Activated CD8-positive, alpha-beta T cell treated with anti-CD3 and anti-CD28 coated beads, Interleukin-2, amount 10 ng/mL, durations not matched to agents 7 days and 5 days (primary cell): Measurements from ENCODE around the gene VAMP2. TPM values are rescaled to one million over a fixed set of nuclear protein-coding genes. Genes with fewer than 3 reads are reported as not detected.
A peak's percentile ranks its signal among the peaks of the same experiment; 100 is the strongest.

ENCODE experiments used
- ATAC-seq: fragments of 150-1000 bp; cut with Tn5 transposase; one replicate; pipeline ENCODE4 v1.10.0; 2021; ENCODE audit warnings: moderate library complexity
- CTCF ChIA-PET: fragments of 350-600 bp; sonication (Branson Sonifier 250); formaldehyde crosslinking; loops from one replicate; lab custom pipeline; 2021; ENCODE audit warnings: antibody characterized with exemption; lab: Charles Lee
- POLR2A ChIA-PET: fragments of 350-600 bp; sonication (Branson Sonifier 250); formaldehyde crosslinking; loops from one replicate; lab custom pipeline; 2021; ENCODE audit warnings: antibody characterized with exemption; lab: Charles Lee
- DNase-seq: peaks from one replicate; pipeline ENCODE4 v3.0.0-alpha.2; 2020
- H3K27ac Mint-ChIP-seq: one replicate; pipeline ENCODE4 v1.8.0; 2021; ENCODE audit warnings: mild to moderate bottlenecking, mixed read lengths
- H3K27me3 Mint-ChIP-seq: one replicate; pipeline ENCODE4 v1.8.0; 2021; ENCODE audit warnings: low read depth, mixed read lengths
- H3K36me3 Mint-ChIP-seq: one replicate; pipeline ENCODE4 v1.8.0; 2021; ENCODE audit warnings: low read depth, mixed read lengths
- H3K4me1 Mint-ChIP-seq: one replicate; pipeline ENCODE4 v1.8.0; 2021; ENCODE audit warnings: low read depth, mixed read lengths
- H3K4me3 Mint-ChIP-seq: one replicate; pipeline ENCODE4 v1.8.0; 2021; ENCODE audit warnings: mild to moderate bottlenecking, mixed read lengths
- H3K9me3 Mint-ChIP-seq: one replicate; pipeline ENCODE4 v1.8.0; 2022; ENCODE audit warnings: mixed read lengths; ENCODE audit not compliant: insufficient read depth
- total RNA-seq, 2 experiments: library from RNA; stranded (reverse); gene quantifications; one replicate each; pipeline ENCODE4 v1.2.3, GENCODE V29; 2021

The VAMP2 gene
- total RNA-seq, 2 experiments from 2014 or later, result 56.3 to 56.7 TPM

- POLR2A ChIA-PET, result interaction anchor here (3.5 kb wide), 1 partner anchor 25 kb away, joined by 12 read pairs; no protein-coding TSS in a partner anchor
- Mint-ChIP-seq H3K9me3 (no peaks in the 10 kb centered on the region), H3K36me3 (peaks cover 34% of the 10 kb centered on the region), H3K4me1 (peaks cover 15% of the 10 kb centered on the region), H3K4me3 (no peak overlapping the region), H3K27me3 (no peaks in the 10 kb centered on the region), H3K27ac (no peak overlapping the region)
- ATAC-seq (no peak), DNase-seq (no peak)
- CTCF ChIA-PET, result interaction anchor here (1.2 kb wide), 1 partner anchor 9 kb away, joined by 8 read pairs; no protein-coding TSS in a partner anchor
These were observed 14.2 kb downstream of the VAMP2 start for GRCh38 chr17:8148560-8148959.

- peaks cover 15% of the 10 kb centered on the region for H3K4me1 Mint-ChIP-seq
- H3K36me3 Mint-ChIP-seq, result peaks cover 35% of the 10 kb centered on the region
- no peak overlapping the region for H3K27ac Mint-ChIP-seq
- CTCF ChIA-PET, result interaction anchor here (1.2 kb wide), 1 partner anchor 9 kb away, joined by 8 read pairs; no protein-coding TSS in a partner anchor
- H3K27me3 Mint-ChIP-seq, result no peaks in the 10 kb centered on the region
- POLR2A ChIA-PET, result interaction anchor here (1.0 to 3.5 kb wide), 2 partner anchors 8 to 25 kb away, joined by 3 to 12 read pairs; no protein-coding TSS in a partner anchor
- H3K9me3 Mint-ChIP-seq, result no peaks in the 10 kb centered on the region
- H3K4me3 Mint-ChIP-seq, result no peak overlapping the region
- no peak for DNase-seq
- ATAC-seq, result no peak
These were observed 14.8 kb downstream of the VAMP2 start for GRCh38 chr17:8147805-8148404.

DNA sequence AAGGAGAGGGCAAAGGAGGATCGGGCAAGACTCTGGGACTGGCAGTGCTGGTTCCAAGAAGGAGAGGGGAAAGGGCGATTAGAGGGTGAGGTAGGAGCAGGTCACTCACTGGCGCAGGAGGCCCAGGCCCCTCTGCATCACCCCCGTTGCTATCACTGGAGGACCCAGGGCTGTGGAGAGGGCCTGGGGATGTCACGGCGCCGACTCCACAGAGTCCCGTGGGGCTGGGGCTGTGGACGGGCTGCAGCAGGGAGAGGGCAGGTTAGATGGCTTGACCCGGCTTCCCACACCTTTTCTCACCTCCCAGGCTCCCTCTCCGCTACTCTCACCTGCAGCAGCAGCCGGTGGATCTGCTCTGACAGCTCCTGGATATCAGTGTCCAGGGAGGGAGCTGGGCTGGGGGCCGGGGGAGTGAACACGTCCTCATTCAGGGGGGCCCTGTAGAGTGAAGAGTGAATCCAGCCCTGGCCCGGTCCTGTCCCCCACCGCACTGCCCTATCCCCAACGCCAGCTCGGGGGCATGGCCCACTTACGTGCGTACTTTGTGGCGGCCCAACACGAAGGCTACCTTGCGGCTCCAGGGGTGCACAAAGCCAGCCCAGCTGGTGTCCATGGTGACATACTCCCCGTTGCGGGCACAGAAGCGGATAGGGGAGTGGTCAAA lies 15.5 kb downstream of the VAMP2 start:
- no peak overlapping the region for H3K27ac Mint-ChIP-seq

DNA sequence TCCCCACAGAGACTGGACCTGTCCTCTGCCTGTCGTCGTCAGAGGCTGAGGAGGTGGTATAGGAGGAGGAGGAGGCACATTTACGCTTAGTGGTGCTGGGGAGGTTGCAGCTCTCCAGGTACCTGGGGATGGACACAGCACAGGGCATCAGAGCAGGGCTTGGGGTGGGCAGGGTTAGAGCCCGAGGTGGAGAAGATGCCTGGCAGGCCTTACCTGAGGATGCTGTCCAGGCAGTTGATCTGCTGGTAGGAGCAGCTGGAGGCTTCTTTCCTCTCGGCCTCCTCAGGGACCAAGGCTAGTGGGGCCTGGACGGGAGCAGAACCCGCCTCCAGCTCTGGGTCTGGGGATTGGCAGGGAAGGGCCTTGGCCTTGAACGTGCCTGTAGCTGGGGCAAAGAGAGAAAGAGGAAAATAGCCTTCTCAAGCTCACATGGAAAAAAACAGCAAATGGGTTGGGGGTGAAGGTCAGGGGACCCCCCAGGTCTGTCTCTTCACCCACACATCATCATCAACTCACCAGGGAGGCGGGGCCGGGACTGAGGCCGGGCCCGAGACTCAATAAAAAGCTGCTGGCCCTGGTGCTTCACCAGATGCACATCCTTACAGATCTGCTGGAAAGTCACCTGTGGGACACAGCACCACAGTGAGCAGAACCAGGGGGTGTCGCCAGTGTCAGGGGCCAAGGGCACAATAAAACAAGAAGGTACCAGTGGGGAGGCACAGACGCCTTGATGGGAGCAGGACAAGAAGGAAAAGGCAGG lies 16.2 kb downstream of the VAMP2 start:
- H3K9me3 Mint-ChIP-seq, result no peaks in the 10 kb centered on the region
- H3K36me3 Mint-ChIP-seq, result peaks cover 46% of the 10 kb centered on the region
- H3K4me1 Mint-ChIP-seq, result peaks cover 11% of the 10 kb centered on the region
- ChIA-PET POLR2A (interaction anchor here (1.0 to 3.5 kb wide), 3 partner anchors 9 to 27 kb away, joined by 3 to 12 read pairs (median 3); no protein-coding TSS in a partner anchor), CTCF (no interaction called here)
- DNase-seq, result no peak
- no peak for ATAC-seq
- no peak overlapping the region for H3K4me3 Mint-ChIP-seq
- H3K27me3 Mint-ChIP-seq, result no peaks in the 10 kb centered on the region
- H3K27ac Mint-ChIP-seq, result no peak overlapping the region

More for the DNA sequence above, 15.5 kb downstream of the VAMP2 start:
- ATAC-seq (no peak), DNase-seq (no peak)
- Mint-ChIP-seq H3K4me3 (no peak overlapping the region), H3K9me3 (no peaks in the 10 kb centered on the region), H3K36me3 (peaks cover 40% of the 10 kb centered on the region), H3K27me3 (no peaks in the 10 kb centered on the region), H3K4me1 (peaks cover 15% of the 10 kb centered on the region)
- ChIA-PET CTCF (interaction anchor here (1.2 kb wide), 1 partner anchor 8 kb away, joined by 8 read pairs; no protein-coding TSS in a partner anchor), POLR2A (interaction anchor here (1.0 to 3.5 kb wide), 2 partner anchors 8 to 26 kb away, joined by 3 to 12 read pairs; no protein-coding TSS in a partner anchor)

GRCh38 chr17:8145811-8146210 lies 16.9 kb downstream of the VAMP2 start:
- H3K4me3 Mint-ChIP-seq, result no peak overlapping the region
- H3K36me3 Mint-ChIP-seq, result peaks cover 53% of the 10 kb centered on the region
- no peaks in the 10 kb centered on the region for H3K9me3 Mint-ChIP-seq
- no peaks in the 10 kb centered on the region for H3K27me3 Mint-ChIP-seq
- POLR2A ChIA-PET, result interaction anchor here (1.5 to 3.5 kb wide), 2 partner anchors 10 to 28 kb away, joined by 3 to 12 read pairs; no protein-coding TSS in a partner anchor
- CTCF ChIA-PET, result no interaction called here
- no peak overlapping the region for H3K27ac Mint-ChIP-seq
- H3K4me1 Mint-ChIP-seq, result peaks cover 7% of the 10 kb centered on the region
- no peak for ATAC-seq
- no peak for DNase-seq

GRCh38 chr17:8144401-8145231 lies 18.1 kb downstream of the VAMP2 start:
- DNase-seq (no peak), ATAC-seq (no peak)
- CTCF ChIA-PET, result interaction anchor here (0.8 to 1.2 kb wide), 2 partner anchors 12 to 51 kb away, joined by 3 to 5 read pairs; no protein-coding TSS in a partner anchor
- H3K9me3 Mint-ChIP-seq, result no peaks in the 10 kb centered on the region
- H3K4me3 Mint-ChIP-seq, result no peak overlapping the region
- POLR2A ChIA-PET, result interaction anchor here (1.4 to 2.4 kb wide), 2 partner anchors 12 to 29 kb away, joined by 4 to 14 read pairs; no protein-coding TSS in a partner anchor
- no peak overlapping the region for H3K27ac Mint-ChIP-seq
- H3K36me3 Mint-ChIP-seq, result peaks cover 57% of the 10 kb centered on the region
- H3K4me1 Mint-ChIP-seq, result peaks cover 6% of the 10 kb centered on the region
- H3K27me3 Mint-ChIP-seq, result no peaks in the 10 kb centered on the region

DNA sequence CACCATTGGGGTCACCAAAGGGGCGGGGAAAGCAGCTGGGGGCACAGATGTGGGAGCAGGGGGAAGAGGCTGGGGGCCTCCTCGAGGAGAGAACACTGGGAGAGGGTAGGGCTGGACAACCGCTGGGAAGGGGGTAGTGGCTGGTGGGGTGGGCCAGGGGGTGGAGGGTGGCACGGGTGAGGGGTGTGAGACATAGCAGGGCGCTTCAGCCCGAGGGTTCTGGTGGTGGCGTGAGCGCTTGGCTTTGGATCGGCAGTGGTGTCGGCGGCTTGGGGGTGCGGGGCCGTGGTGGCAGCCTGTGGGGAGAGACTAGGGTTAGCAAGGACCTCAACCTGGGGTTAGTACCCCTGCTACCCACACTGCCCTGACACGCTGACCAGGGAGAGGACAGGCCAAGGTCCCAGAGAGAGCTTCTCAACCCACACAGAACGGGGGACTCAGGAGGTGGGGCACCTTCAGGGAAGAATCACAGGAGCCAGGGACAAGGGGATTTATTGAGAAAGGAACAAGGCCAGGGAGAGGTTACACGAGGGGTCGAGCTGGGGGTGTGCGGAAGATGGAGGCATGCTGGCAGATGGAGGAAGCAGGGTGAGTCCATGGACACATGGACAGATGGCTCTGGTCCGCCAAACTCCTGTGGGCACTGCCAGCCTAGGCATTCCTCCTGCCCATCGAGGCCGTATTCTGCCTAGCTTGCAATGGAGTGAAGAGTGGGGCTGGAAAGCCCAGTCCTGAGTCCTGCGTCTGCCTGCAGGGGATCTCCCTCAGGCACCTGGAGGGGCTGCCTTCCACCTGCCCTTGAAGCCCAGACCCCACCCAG lies 19.0 kb downstream of the VAMP2 start:
- H3K4me1 Mint-ChIP-seq, result peaks cover 3% of the 10 kb centered on the region
- peaks cover 57% of the 10 kb centered on the region for H3K36me3 Mint-ChIP-seq
- H3K9me3 Mint-ChIP-seq, result no peaks in the 10 kb centered on the region
- H3K4me3 Mint-ChIP-seq, result no peak overlapping the region
- peak overlapping the region; percentile 11 for H3K27ac Mint-ChIP-seq
- DNase-seq, result no peak
- POLR2A ChIA-PET, result interaction anchor here (1.4 to 2.4 kb wide), 3 partner anchors 11 to 30 kb away, joined by 4 to 14 read pairs (median 9); no protein-coding TSS in a partner anchor
- H3K27me3 Mint-ChIP-seq, result no peaks in the 10 kb centered on the region
- CTCF ChIA-PET, result interaction anchor here (0.8 to 1.2 kb wide), 2 partner anchors 13 to 51 kb away, joined by 3 to 5 read pairs; no protein-coding TSS in a partner anchor
- ATAC-seq, result no peak

DNA sequence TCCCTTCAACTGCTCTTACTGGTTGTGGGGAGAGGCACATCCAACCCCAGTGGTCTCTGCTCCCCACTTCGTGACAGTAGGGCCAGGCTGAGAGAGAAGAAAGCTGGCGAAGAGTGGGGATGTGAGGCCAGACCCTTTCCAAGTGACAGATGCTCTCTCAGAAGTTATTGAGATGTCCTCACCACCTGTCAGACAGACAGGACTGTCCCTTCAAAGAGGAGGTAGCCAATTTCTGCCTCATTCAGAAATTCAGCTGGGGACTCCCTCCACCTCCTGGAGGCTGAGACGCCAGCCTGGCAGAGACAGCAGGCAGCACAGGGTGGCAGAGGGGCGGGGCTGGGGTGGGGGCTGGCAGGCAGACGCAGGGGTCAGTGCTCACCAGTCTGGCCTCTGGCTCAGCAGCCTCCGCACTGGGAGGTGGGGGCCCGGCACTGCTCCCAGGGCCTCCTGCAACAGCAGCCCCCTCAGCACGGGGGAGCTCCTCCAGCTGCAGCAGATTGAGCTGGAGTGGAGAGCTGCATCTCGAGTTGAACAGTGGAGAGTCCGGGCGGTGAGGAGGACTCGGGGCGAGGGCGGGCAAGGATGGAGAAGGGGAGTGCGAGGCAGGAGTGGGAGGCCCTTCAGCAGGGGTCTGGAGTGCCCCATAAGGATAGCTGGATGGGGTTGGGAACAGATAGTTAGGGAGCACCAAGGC lies 19.7 kb downstream of the VAMP2 start:
- ChIA-PET CTCF (interaction anchor here (1.2 kb wide), 1 partner anchor 13 kb away, joined by 5 read pairs; no protein-coding TSS in a partner anchor), POLR2A (interaction anchor here (1.4 to 6.2 kb wide), 4 partner anchors 12 to 30 kb away, joined by 4 to 66 read pairs (median 12); no protein-coding TSS in a partner anchor)
- no peak overlapping the region for H3K27ac Mint-ChIP-seq
- H3K36me3 Mint-ChIP-seq, result peaks cover 51% of the 10 kb centered on the region
- no peak overlapping the region for H3K4me3 Mint-ChIP-seq
- H3K4me1 Mint-ChIP-seq, result peaks cover 3% of the 10 kb centered on the region
- no peak for ATAC-seq
- no peaks in the 10 kb centered on the region for H3K9me3 Mint-ChIP-seq
- DNase-seq, result no peak
- H3K27me3 Mint-ChIP-seq, result no peaks in the 10 kb centered on the region

GRCh38 chr17:8142158-8142886 lies 20.4 kb downstream of the VAMP2 start:
- Mint-ChIP-seq H3K4me3 (no peak overlapping the region), H3K4me1 (peaks cover 3% of the 10 kb centered on the region), H3K9me3 (no peaks in the 10 kb centered on the region), H3K36me3 (peaks cover 46% of the 10 kb centered on the region), H3K27me3 (no peaks in the 10 kb centered on the region), H3K27ac (no peak overlapping the region)
- ATAC-seq (no peak), DNase-seq (no peak)
- ChIA-PET CTCF (interaction anchor here (0.9 to 8.3 kb wide), 2 partner anchors 14 to 22 kb away, joined by 3 to 165 read pairs; partner anchors contain the start of genes PER1 and VAMP2), POLR2A (interaction anchor here (1.7 to 6.2 kb wide), 3 partner anchors 13 to 31 kb away, joined by 9 to 66 read pairs (median 28); no protein-coding TSS in a partner anchor)
